ENCODE data around the gene STK32B. TPM values are rescaled to one million over a fixed set of nuclear protein-coding genes. Genes with fewer than 3 reads are reported as not detected.

Gene STK32B
- total and polyA plus RNA-seq, 2 of the 8 experiments (the other 6 are each of a cell fraction or from before 2014, with no cell fraction given), result 2.3 to 2.5 TPM

- TF ChIP-seq PHF8 (conservative IDR thresholded peaks at IDR 0.05; ENCODE audit: low read depth, low read length), result no peak
These were observed 330.7 kb downstream of the STK32B start (continued) for GRCh38 chr4:5381961-5382441.

All from H1 (cell line).